Midbrain (tissue), 1 donor: ENCODE results near the gene S1PR2.
"Not testable (repeated sequence)": the region's sequence is repeated elsewhere in the genome, so short reads cannot be mapped to it uniquely, and the experiment has no call there.

Experiments
- DNase-seq: peaks from one replicate; lab custom pipeline; 2025; lab: John Stamatoyannopoulos, UW

S1PR2 gene

DNA sequence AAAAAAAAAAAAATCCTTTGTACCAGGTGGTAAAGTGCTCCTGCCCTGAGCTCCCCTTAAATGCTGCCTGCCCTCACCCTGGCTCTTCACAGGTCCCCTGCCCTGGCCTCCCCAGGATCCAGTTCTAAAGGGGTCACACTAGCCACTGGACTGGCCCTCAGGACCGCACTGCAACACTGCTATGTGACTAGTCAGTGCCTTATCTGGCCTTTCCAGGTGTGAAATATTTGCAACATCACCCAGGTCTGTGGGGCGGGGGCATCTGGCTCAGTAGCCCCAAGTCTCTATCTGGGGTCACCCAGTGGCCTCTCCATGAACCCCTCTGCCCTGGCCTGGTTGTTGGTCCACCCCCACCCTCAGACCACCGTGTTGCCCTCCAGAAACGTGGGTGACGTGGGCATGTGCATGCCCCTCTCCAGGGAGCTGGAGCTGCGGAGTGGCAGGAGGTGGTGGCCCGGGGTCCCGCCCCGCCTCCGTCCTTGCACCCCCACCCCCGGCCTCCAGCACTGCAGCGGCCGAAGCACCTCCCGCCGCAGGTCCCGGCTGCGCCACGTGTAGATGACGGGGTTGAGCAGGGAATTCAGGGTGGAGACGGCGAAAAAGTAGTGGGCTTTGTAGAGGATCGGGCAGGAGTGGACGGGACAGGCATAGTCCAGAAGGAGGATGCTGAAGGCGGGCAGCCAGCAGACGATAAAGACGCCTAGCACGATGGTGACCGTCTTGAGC lies 7.5 kb downstream of the S1PR2 start:
- no peak for DNase-seq

DNA sequence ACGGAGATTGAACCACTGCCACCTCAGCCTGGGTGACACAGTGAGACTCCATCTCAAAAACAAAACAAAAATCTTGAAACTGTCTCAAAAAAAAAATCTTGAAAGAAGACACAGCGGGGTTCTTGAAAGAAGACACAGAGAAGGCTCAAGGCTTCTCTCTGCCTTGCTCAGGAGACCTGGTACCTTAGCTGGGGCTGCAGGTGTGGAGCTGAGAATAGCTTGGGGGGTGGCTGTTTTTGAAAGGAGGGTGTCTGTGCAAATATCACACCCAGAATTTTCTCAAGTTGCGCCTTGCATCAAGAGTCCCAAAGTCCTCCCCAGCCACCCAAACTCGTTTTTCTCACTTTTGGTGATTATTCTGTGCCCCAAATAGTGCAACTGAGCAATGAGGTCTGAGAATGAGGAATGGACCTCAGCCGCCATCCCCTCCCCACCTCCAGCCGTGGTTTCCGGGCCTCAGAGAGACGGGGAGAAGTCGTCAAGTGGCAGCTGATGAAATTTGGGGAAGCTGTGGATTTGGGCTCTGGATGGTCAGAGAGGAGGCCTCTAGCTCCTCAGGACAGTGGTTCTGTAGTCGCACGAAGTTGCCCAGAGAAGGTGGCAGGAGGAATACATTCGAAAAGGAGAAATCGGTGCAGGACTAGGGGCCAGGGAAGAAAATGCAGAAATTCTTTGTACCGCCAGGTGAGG lies 8.8 kb downstream of the S1PR2 start:
- no peak for DNase-seq

DNA sequence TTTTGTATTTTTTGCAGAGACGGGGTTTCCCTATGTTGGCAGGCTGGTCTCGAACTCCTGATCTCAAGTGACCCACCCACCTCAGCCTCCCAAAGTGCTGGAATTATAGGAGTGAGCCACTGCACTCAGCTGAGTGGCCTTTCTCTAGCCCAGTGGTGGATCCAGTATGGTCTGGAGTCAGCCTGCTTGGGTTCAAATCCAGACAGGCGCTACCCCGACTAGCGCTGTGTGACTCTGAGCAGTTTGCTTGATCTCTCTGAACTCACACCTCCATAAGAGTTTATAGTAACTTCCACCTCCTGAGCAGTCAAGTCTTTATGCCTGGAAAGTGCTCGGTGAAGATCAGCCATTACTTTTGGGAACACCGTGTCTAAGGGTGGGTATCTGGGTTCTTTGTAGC lies 10.4 kb downstream of the S1PR2 start:
- no peak for DNase-seq

DNA sequence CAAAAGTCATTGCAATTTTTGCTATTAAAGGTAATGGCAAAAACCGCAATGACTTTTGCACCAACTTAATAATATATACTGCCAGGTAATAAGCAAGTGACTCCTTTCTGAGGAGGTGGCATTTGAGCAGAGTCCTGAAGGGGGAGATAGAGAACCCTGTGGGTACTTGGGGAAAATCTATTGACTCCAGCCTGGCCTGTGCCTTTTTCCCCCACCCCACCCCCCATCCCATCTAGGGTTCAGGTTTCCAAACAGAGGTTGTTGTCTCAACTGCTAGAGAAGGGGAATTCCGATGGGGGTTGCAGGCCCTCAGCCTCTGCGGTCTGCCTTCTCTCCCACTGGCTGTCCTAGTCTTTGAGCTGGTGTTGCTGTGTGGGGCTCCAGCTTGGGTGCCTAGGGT lies 11.5 kb downstream of the S1PR2 start:
- no peak for DNase-seq

DNA sequence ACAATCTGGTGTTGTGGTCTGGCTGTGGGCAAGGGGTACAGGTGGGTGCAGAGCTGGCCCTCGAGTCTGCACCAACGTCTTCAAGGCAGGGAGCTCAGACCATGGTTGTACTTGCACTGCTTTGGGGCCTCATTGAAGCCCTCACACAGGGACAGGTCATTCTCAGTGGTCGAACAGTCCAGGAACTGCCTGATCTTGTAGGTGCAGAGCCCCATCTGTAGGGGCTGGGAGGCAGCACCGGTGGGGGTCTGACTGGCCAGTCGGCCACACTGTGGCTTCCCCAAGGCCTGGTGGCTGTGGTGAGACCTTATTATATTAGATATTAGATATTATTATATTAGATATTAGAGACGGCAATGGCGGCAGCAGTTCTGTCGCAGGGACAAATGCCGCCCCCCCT lies 14.0 kb downstream of the S1PR2 start:
- no peak for DNase-seq

DNA sequence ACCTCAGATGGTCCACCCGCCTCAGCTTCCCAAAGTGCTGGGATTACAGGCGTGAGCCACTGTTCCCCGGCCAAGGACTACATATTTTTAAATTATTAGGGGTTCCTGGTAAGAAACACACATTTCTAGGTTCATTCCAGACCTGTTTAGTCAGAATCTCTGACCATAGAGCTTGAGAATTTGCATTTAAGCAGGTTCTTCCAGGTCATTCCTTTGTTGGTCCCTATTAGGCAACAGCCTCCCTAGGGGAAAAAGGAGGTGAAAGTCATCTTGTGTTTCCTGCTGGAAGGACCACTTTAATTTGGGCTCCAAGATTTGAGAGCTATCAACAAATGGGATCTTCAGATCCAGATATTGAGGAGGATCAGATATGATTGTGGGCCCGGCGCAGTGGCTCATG lies 16.3 kb downstream of the S1PR2 start:
- no peak for DNase-seq

DNA sequence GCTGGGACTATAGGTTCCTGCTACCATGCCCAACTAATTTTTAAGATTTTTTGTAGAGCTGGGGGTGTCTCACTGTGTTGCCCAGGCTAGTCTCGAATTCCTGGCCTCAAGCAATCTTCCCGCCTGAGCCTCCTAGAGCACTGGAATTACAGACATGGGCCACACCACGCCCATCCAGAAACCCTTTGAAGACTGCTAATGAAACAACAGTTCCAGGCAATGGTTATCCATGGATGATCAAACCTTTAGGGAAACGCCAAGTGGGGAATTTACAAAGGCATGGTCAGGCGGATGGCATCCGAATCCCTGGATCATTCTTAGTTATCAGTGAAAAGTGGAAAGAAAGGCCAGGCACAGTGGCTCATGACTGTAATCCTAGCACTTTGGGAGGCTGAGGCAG lies 19.4 kb downstream of the S1PR2 start:
- DNase-seq = no peak

DNA sequence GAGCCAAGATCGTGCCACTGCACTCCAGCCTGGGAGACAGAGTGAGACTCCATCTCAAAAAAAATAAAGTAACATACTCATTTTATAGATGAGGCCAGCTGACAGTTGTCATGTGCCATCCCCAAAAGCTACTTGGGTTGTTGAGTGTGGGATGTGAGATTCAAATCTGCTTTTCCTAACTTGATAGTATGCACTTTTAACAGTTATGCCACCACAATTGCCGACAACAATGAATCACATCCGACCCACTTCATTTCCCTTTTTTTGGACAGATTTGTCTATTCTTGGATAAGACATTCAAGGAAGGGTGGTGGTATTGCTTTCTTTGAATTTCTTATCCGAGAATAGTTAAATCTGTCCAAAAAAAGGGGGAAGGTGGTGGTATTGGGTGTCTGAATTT lies 20.1 kb downstream of the S1PR2 start:
- DNase-seq = no peak

DNA sequence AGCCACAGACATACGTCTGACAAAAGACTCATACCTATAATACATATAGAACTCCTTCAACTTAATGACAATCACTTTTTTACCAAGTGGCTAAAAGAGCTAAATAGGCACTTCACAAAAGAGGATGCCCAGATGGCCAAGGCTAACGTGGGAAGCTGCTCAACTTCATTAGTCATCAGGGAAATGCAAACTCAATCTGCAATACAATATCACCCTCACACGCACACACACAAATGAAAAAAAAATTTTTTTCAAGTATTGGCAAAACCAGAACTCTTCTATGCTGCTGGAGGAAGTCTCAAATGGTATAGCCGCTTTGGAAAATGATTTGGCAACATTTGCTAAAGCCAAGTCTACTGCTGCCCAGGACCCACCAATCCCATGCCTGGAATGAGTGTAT lies 21.8 kb downstream of the S1PR2 start:
- no peak for DNase-seq

DNA sequence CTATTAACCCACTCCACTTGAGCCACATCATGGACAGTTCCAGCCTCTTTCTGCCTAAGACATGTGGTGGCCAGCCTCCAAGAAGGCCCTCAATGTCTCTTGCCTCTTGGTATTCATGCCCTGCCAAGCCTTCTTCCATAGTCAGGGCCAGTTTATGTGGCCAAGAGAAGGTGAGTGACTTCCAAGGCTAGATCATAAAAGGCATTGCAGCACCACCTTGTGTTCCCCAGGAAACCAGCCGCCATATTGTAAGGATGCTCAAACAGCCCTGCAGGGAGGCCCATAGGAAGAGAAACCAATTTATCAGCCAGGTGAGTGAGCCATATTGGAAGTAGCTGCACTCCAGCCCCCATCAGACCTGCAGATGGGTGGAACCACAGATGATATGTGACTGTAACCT lies 24.1 kb downstream of the S1PR2 start:
- DNase-seq = no peak

DNA sequence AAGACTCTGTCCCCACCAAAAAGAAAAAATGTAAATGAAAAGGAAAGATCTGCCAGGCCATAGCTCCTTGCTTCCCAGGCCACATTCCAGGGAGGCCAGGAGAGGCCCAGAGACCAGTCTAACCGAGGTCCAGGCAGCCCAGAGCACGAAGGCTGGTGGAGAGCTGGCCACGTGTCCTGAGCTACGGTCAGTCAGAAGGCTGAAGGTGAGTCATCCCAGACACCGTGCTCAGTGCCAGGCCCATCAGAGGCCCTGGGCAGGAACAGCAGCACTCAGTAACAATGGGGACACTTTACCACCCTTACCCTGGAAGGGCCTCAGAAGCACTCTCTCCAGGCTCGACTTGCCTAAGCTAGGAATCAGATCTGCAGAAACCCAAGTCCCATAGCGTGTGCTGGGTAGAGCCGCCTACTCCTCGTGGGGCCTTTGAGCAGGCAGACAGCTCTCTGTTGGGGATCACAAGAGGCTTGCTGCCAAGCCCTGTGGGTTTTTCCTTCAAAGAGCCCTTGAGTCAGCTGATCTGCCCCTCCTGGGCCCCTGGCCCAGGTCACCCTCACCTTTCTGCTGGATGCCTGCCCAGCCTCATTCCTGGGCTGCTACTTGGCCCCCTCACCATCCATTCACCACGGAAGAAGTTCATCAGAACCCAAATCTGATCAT lies 24.8 kb downstream of the S1PR2 start:
- DNase-seq = no peak

DNA sequence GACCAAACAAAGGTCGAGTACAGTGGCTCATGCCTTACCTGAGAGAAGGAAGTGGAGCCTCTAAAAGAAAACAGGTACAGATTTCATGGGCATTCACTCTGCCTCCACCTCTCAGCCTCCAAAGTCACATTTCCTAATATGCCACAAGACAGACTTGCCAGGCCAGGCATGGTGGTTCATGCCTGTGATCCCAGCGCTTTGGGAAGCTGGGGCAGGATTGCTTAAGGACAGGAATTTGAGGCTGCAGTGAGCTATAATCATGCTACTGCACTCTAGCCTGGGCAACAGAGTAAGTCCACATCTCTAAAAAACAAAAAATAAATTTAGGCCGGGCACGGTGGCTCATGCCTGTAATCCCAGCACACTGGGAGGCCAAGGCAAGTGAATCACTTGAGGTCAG lies 25.5 kb downstream of the S1PR2 start:
- DNase-seq = no peak

DNA sequence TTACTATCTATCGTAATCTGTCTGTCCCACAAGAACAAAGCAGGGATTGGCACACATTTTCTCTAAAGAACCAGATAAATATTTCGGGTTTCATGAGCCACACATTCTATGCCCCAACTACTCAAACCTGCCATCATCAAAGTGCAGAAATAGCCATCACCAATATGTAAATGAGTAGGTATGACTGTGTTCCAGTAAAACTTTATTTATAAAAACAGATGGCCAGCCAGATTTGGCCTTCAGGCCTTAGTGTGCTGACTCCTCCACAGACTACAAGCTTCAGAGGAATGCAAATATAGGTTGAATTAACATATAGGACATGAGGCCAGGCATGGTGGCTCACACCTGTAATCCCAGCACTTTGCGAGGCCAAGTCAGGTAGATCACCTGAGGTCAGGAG lies 27.4 kb downstream of the S1PR2 start:
- no peak for DNase-seq

DNA sequence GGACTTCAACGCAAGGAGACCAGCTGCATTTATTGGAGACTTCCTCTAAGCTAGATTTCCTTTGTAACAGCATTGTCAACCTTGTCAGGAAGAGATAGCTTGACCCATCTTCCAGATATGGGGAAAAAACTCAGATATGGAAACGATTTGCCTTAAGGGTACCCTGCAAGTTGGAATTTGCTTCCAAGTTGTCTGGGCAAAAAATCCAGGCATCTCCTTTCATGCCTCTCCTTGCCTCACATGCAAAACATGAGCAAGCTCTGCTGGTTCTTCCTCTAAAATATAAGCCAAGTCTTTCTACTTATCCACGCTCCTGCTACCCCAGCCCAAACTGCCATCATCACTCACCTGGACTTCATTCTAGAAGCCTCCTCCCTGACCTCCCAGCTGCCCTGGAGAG lies 30.0 kb downstream of the S1PR2 start:
- no peak for DNase-seq

DNA sequence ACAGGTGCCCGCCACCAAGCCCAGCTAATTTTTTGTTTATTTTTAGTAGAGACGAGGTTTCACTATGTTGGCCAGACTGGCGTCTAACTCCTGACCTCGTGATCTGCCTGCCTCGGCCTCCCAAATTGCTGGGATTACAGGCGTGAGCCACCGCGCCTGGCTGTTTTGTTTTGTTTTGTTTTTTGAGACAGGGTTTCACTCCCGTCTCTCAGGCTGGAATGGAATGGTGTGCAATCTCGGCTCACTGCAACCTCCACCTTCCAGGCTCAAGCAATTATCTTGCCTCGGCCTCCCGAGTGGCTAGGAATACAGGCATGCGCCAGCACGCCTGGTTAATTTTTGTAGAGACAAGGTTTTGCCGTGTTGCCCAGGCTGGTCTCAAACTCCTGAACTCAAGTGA lies 31.0 kb downstream of the S1PR2 start:
- DNase-seq = not testable (repeated sequence)

DNA sequence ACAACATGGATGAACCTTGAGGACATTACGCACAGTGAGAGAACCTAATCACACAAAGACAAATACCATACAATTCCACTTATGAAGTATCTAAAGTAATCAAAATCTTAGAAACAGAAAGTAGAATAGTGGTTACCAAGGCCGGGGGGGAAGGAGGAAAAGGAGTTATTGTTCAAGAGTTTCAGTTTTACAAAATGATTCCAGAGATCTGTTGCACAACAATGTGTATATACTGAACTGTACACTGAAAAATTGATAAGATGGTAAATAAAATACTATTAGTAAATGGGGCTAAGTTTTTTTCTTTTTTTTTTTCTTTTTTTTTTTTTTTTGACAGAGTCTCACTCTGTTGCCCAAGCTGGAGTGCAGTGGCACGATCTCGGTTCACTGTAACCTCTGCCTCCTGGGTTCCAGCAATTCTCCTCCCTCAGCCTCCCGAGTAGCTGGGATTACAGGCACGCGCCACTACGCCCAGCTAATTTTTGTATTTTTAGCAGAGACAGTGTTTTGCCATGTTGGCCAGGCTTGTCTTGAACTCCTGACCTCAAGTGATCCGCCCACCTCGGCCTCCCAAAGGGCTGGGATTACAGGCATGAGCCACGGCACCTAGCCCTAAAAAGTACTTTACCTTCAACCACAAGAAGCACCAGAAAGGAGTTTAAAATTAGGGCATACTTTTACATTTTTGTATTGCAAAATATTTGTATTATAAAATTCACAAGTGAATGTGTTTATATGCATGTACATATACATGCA lies 32.1 kb downstream of the S1PR2 start:
- DNase-seq = not testable (repeated sequence)

DNA sequence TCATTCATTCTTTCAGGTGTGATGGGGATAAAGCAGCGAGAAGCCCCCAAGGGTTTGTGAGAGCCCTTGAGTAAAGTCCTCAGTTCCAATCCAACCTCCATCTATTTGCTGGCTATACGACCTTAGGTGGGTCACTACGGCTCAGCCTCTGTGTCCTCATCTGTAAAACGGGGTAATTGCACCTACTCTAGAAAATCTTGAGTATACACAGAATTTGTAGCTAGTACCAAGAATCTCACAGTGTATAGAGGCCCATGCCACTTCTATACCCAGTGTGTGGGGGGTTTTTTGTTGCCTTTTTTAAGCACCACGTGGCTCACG lies 36.0 kb downstream of the S1PR2 start:
- DNase-seq = no peak

DNA sequence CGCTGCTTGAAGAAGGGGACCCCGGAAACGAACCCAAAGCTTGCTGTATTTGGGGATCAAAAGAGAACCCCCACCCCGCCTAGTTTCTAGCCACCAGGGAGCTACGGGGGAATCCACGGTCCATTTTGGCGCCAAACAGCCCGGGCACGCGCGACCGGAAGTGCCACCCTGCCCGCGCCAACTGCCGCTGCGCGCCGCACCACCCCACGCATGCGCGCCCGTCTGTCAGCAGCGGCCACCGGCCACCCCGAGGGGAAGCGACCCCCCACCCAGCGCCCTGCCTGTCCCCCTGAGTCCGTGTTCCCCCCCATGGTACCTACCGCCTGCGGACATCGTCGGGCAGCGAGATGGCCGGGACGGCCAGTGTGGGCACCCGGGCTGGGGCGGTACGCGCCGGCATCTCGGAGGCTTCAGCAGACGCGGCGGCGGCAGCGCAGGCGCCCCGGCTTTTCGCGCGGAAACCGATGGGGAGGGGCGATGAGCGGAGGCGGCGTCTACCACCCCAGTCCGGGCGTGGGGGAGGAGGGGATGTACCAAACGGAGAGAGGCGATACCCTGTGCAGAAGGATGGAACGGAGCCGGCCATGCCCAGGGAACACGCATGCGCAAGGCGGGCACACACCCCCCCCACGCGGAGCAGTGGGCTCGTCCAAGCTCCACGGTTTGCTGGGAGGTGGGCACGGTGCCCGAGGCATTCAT lies 36.5 kb downstream of the S1PR2 start, which contains the start of gene DNMT1:
TSS of gene DNMT1 (minus strand) at position 454 of the 699 bp plus-strand sequence. CDS start at position 400, 54 bp downstream.
- peak; percentile 96 for DNase-seq

DNA sequence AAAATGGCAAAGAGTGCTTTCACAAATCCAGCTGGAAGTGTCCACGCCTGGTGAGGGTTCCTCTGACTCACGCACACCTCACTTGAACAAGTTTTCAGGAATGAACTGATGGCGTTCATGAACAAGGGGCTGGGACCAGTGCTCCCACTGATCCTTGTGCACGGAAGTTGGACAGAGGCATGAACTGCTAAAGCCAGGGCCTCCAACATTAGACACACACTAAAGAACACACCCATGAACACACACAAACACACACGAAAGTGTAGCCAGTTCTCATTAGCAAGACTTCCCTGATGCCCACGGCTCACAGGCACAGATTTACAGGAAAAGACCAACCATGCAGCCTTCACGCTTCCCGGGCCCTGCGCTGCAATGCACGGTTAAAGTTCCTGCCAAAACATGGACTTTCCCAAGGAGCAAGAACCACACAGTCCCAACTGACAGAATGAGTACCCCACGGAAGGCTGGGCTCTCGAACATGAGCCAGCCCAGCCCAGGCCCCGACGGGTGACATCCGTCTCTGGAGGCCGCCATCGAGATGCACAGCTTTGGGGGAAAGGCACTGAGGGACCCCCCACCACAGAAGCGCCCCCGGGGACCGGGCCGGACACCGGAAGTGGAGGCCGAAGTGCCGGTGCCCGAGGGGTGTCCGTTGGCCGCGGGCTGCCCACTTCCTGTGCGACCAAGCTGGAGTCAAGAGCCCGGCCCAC lies 37.2 kb downstream of the S1PR2 start:
- DNase-seq = no peak

DNA sequence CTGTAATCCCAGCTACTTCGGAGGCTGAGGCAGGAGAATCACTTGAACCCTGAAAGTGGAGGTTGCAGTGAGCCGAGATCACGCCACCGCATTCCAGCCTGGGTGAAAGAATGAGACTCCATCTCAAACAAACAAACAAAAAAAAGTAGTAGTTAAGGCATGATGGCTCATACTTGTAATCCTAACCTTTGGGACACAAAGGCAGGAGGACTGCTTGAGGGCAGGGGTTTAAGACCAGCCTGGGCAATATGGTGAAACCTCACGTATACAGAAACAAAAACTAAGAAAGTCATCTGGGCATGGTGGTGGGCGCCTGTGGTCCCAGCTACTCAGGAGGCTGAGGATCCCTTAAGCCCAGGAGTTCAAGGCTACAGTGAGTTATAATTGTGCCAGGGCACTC lies 38.2 kb downstream of the S1PR2 start:
- DNase-seq = no peak

DNA sequence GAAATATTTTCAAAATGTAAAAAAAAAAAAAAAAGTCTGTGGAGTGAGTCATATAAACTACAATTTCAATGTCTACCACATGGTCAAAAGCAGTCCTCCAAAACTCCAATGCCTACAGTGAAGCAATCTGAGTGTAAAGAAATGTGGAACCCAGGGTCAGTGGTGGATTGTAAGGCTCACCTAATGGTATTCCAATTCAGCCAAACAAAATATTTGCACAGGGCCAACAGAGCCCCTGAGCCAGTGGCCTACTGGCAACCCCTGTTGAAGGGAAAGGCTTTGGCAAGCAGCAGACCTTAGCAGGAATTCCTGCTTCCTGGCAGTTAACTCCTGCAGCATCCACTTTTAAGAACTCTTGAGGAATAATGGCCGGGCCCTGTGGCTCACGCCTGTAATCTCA lies 39.8 kb downstream of the S1PR2 start:
- no peak for DNase-seq
